ENCODE data around the gene UGT1A5.
A peak's percentile ranks its signal among the peaks of the same experiment; 100 is the strongest.

- no peak for TF ChIP-seq CTCF (IDR thresholded peaks at IDR 0.05)
- TF ChIP-seq POLR2A (IDR thresholded peaks at IDR 0.05), result peak; percentile 76
Measured at GRCh38 chr2:233692648-233693047, 20.1 kb upstream of the UGT1A5 start, which contains the start of gene UGT1A6.
